HG02798 (cell line): ENCODE results near the gene MED13L.
A peak's percentile ranks its signal among the peaks of the same experiment; 100 is the strongest.

ENCODE experiments used
- ATAC-seq: cut with Tn5 transposase; IDR thresholded peaks from one replicate; pipeline ENCODE4 v1.9.1; 2021; ENCODE audit warnings: mild to moderate bottlenecking; ENCODE audit not compliant: unreplicated experiment, poor library complexity

MED13L gene

GRCh38 chr12:116068853-116069252 is 208.6 kb downstream of the MED13L start:
- no peak for ATAC-seq

GRCh38 chr12:116068371-116068770 is 209.1 kb downstream of the MED13L start:
- ATAC-seq: no peak

- ATAC-seq: no peak
Measured at GRCh38 chr12:116067892-116068291, 209.6 kb downstream of the MED13L start.

- no peak for ATAC-seq
Measured at GRCh38 chr12:116066381-116067230, 210.9 kb downstream of the MED13L start.

- no peak for ATAC-seq
Measured at GRCh38 chr12:116065606-116066005, 211.9 kb downstream of the MED13L start.

- no peak for ATAC-seq
Measured at GRCh38 chr12:116064493-116064892, 213.0 kb downstream of the MED13L start.

GRCh38 chr12:116062698-116063097 is 214.8 kb downstream of the MED13L start:
- no peak for ATAC-seq

- peak; percentile 71 for ATAC-seq
Measured at GRCh38 chr12:116060764-116061163, 216.7 kb downstream of the MED13L start.

GRCh38 chr12:116059904-116060303 is 217.6 kb downstream of the MED13L start:
- ATAC-seq: no peak

GRCh38 chr12:116058574-116058973 is 218.9 kb downstream of the MED13L start:
- no peak for ATAC-seq

- no peak for ATAC-seq
Measured at GRCh38 chr12:116057356-116057755, 220.1 kb downstream of the MED13L start.

- no peak for ATAC-seq
Measured at GRCh38 chr12:116055895-116056607, 221.4 kb downstream of the MED13L start.

GRCh38 chr12:116054280-116054679 is 223.2 kb downstream of the MED13L start:
- ATAC-seq: no peak

- ATAC-seq: no peak
Measured at GRCh38 chr12:116053479-116054200, 223.9 kb downstream of the MED13L start.

GRCh38 chr12:116050275-116050674 is 227.2 kb downstream of the MED13L start:
- no peak for ATAC-seq

- ATAC-seq: no peak
Measured at GRCh38 chr12:116048879-116049278, 228.6 kb downstream of the MED13L start.

- no peak for ATAC-seq
Measured at GRCh38 chr12:116046039-116046438, 231.5 kb downstream of the MED13L start.

- no peak for ATAC-seq
Measured at GRCh38 chr12:116045150-116045549, 232.3 kb downstream of the MED13L start.

GRCh38 chr12:116043659-116044535 is 233.6 kb downstream of the MED13L start:
- no peak for ATAC-seq

GRCh38 chr12:116040402-116040801 is 237.1 kb downstream of the MED13L start:
- no peak for ATAC-seq
